Measurements from ENCODE around the gene HEY2.

HEY2 gene

GRCh38 chr6:125741336-125741735 lies 8.1 kb upstream of the HEY2 start:
- TF ChIP-seq EZH2 (IDR thresholded peaks at IDR 0.05), result no peak
- TF ChIP-seq POLR2AphosphoS5 (IDR thresholded peaks at IDR 0.05; ENCODE audit: borderline replicate concordance, low read depth, low read length), result no peak
- no peak for TF ChIP-seq FOXP2 (optimal IDR thresholded peaks at IDR 0.05; ENCODE audit: control extremely low read depth, extremely low read length, insufficient read depth)
- Histone ChIP-seq H3K27ac (no peak overlapping the region), H3K36me3 (ENCODE audit: insufficient read depth, low read length) (no peaks in the 10 kb centered on the region), H3K9ac (ENCODE audit: insufficient read length) (no peak overlapping the region), H3K4me3 (no peak overlapping the region), H3K9me3 (ENCODE audit: low read depth, low read length) (no peaks in the 10 kb centered on the region)
- DNase-seq (ENCODE audit: low read depth, low spot score), result no peak

GRCh38 chr6:125742024-125742423 lies 7.4 kb upstream of the HEY2 start:
- Histone ChIP-seq H3K9ac (ENCODE audit: insufficient read length) (no peak overlapping the region), H3K4me3 (no peak overlapping the region), H3K27ac (no peak overlapping the region), H3K36me3 (ENCODE audit: insufficient read depth, low read length) (no peaks in the 10 kb centered on the region), H3K9me3 (ENCODE audit: low read depth, low read length) (no peaks in the 10 kb centered on the region)
- DNase-seq (ENCODE audit: low read depth, low spot score), result no peak
- TF ChIP-seq POLR2AphosphoS5 (IDR thresholded peaks at IDR 0.05; ENCODE audit: borderline replicate concordance, low read depth, low read length), result no peak
- TF ChIP-seq EZH2 (IDR thresholded peaks at IDR 0.05), result no peak
- no peak for TF ChIP-seq FOXP2 (optimal IDR thresholded peaks at IDR 0.05; ENCODE audit: control extremely low read depth, extremely low read length, insufficient read depth)

DNA sequence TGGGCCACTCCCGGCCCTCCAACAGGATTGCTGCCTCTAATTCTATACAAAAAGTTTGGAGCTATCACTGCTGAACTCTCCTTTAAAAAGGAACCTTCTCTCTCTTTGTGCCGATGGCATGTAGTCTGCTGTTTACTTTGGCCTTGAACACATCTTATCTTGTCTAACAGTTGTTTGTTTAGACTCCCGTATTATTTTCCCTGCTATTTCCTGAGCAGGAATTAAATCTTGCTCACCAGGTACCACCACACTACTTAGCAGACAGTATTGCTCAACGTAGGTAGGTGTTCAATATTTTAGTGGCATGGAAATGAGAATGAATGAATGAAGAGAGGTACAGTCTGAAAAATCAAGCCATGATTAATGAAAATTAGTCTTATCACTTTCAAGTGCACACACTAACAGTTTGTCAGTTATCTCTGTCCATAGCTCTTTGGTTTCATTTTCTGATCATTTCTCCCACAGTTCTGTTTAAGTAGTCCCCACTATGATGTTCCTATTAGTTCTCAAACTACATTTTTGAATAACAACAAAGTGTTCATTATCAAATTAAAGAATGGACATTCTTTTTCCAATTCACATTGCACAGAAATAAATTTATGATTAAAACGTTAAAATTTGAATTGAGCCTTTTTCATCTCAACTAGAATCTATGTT lies 6.8 kb upstream of the HEY2 start:
- H3K9me3 ChIP-seq (ENCODE audit: low read depth, low read length), result no peaks in the 10 kb centered on the region
- H3K36me3 ChIP-seq (ENCODE audit: insufficient read depth, low read length), result no peaks in the 10 kb centered on the region
- H3K4me3 ChIP-seq, result no peak overlapping the region
- DNase-seq (ENCODE audit: low read depth, low spot score), result no peak
- no peak overlapping the region for H3K9ac ChIP-seq (ENCODE audit: insufficient read length)
- TF ChIP-seq POLR2AphosphoS5 (IDR thresholded peaks at IDR 0.05; ENCODE audit: borderline replicate concordance, low read depth, low read length), result no peak
- no peak for TF ChIP-seq EZH2 (IDR thresholded peaks at IDR 0.05)
- TF ChIP-seq FOXP2 (optimal IDR thresholded peaks at IDR 0.05; ENCODE audit: control extremely low read depth, extremely low read length, insufficient read depth), result no peak
- no peak overlapping the region for H3K27ac ChIP-seq

GRCh38 chr6:125743604-125744003 lies 5.8 kb upstream of the HEY2 start:
- Histone ChIP-seq H3K9ac (ENCODE audit: insufficient read length) (no peak overlapping the region), H3K9me3 (ENCODE audit: low read depth, low read length) (no peaks in the 10 kb centered on the region), H3K4me3 (no peak overlapping the region), H3K27ac (no peak overlapping the region), H3K36me3 (ENCODE audit: insufficient read depth, low read length) (no peaks in the 10 kb centered on the region)
- no peak for TF ChIP-seq POLR2AphosphoS5 (IDR thresholded peaks at IDR 0.05; ENCODE audit: borderline replicate concordance, low read depth, low read length)
- no peak for TF ChIP-seq FOXP2 (optimal IDR thresholded peaks at IDR 0.05; ENCODE audit: control extremely low read depth, extremely low read length, insufficient read depth)
- TF ChIP-seq EZH2 (IDR thresholded peaks at IDR 0.05), result no peak
- DNase-seq (ENCODE audit: low read depth, low spot score), result no peak

- no peak for DNase-seq (ENCODE audit: low read depth, low spot score)
- Histone ChIP-seq H3K36me3 (ENCODE audit: insufficient read depth, low read length) (no peaks in the 10 kb centered on the region), H3K9me3 (ENCODE audit: low read depth, low read length) (no peaks in the 10 kb centered on the region), H3K27ac (no peak overlapping the region), H3K4me3 (no peak overlapping the region), H3K9ac (ENCODE audit: insufficient read length) (no peak overlapping the region)
- no peak for TF ChIP-seq POLR2AphosphoS5 (IDR thresholded peaks at IDR 0.05; ENCODE audit: borderline replicate concordance, low read depth, low read length)
- TF ChIP-seq FOXP2 (optimal IDR thresholded peaks at IDR 0.05; ENCODE audit: control extremely low read depth, extremely low read length, insufficient read depth), result no peak
- TF ChIP-seq EZH2 (IDR thresholded peaks at IDR 0.05), result no peak
These were observed 4.0 kb upstream of the HEY2 start for GRCh38 chr6:125745281-125746018.

GRCh38 chr6:125746019-125746414 lies 3.4 kb upstream of the HEY2 start:
- H3K9ac ChIP-seq (ENCODE audit: insufficient read length), result no peak overlapping the region
- H3K36me3 ChIP-seq (ENCODE audit: insufficient read depth, low read length), result no peaks in the 10 kb centered on the region
- TF ChIP-seq EZH2 (IDR thresholded peaks at IDR 0.05) (no peak), POLR2AphosphoS5 (IDR thresholded peaks at IDR 0.05; ENCODE audit: borderline replicate concordance, low read depth, low read length) (no peak), FOXP2 (optimal IDR thresholded peaks at IDR 0.05; ENCODE audit: control extremely low read depth, extremely low read length, insufficient read depth) (no peak)
- H3K4me3 ChIP-seq, result no peak overlapping the region
- no peak overlapping the region for H3K27ac ChIP-seq
- DNase-seq (ENCODE audit: low read depth, low spot score), result no peak
- H3K9me3 ChIP-seq (ENCODE audit: low read depth, low read length), result no peaks in the 10 kb centered on the region

DNA sequence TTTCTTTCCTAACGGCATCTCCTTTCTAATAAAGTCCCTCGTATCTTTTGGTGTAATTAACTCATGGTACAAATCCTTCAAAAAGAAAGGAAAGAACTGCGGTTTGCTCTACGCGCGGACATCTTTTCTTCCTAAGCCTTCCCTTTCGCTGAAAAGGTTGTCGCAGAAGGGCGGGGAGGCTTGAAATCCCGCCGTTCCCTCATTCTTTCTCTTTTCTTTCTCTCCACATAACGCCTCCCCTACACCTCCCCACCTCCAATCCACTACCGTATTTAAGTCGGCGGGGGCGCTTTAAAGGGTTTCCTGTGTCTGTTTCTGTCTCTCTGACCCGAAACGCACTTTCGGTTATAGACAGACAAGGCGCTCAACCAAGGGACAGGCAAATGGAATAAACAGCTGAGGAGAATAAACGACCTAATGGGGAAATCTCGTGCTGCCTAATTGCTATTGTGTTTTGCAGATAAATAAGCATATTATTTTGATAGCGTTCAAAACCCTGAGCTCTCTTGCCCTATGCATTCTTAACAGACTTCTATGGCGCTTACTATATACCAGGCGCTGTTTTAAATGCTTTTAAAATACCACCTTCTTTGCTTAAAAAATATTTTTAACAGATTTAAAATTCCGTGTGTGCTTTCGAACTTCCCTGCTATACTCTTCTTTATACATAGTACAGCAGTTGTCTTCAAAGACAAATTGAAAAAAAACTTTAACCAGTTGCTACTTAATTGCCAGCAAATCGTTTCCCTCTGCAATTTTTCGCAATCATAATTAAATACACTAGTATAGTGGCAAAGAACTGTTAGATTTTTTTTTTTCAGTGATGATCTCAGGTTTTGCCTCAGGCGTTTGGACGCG lies 2.5 kb upstream of the HEY2 start:
- no peak for DNase-seq (ENCODE audit: low read depth, low spot score)

More for the DNA sequence above, 2.5 kb upstream of the HEY2 start:
- no peak overlapping the region for H3K27ac ChIP-seq
- H3K9ac ChIP-seq (ENCODE audit: insufficient read length), result no peak overlapping the region
- H3K9me3 ChIP-seq (ENCODE audit: low read depth, low read length), result no peaks in the 10 kb centered on the region
- peak overlapping the region; percentile 94 for H3K4me3 ChIP-seq
- TF ChIP-seq EZH2 (IDR thresholded peaks at IDR 0.05) (no peak), FOXP2 (optimal IDR thresholded peaks at IDR 0.05; ENCODE audit: control extremely low read depth, extremely low read length, insufficient read depth) (no peak), POLR2AphosphoS5 (IDR thresholded peaks at IDR 0.05; ENCODE audit: borderline replicate concordance, low read depth, low read length) (no peak)
- H3K36me3 ChIP-seq (ENCODE audit: insufficient read depth, low read length), result no peaks in the 10 kb centered on the region
